ENCODE data around the gene PTPN18.

PTPN18 gene

GRCh38 chr2:130339885-130340745 lies 15.7 kb upstream of the PTPN18 start:
- no peak for DNase-seq (ENCODE audit: low read depth in 2 of 2)

- no peak for DNase-seq (ENCODE audit: low read depth in 2 of 2)
Measured at GRCh38 chr2:130341562-130342019, 14.3 kb upstream of the PTPN18 start.

GRCh38 chr2:130342020-130342532 lies 13.8 kb upstream of the PTPN18 start:
- peak; percentile 74 to 76 for DNase-seq (ENCODE audit: low read depth in 2 of 2)

GRCh38 chr2:130342533-130343275 lies 13.2 kb upstream of the PTPN18 start, which contains the start of gene IMP4:
Gene IMP4 (plus strand): TSS chr2:130342897. CDS start chr2:130342933, 36 bp downstream.
- peak; percentile 91 to 93 for DNase-seq (ENCODE audit: low read depth in 2 of 2)

GRCh38 chr2:130344578-130344977 lies 11.3 kb upstream of the PTPN18 start:
- DNase-seq (ENCODE audit: low read depth in 2 of 2): no peak

GRCh38 chr2:130345091-130345490 lies 10.8 kb upstream of the PTPN18 start:
- no peak for DNase-seq (ENCODE audit: low read depth in 2 of 2)

- no peak for DNase-seq (ENCODE audit: low read depth in 2 of 2)
Measured at GRCh38 chr2:130345611-130346010, 10.2 kb upstream of the PTPN18 start.

GRCh38 chr2:130346041-130346740 lies 9.7 kb upstream of the PTPN18 start:
- no peak for DNase-seq (ENCODE audit: low read depth in 2 of 2)

- DNase-seq (ENCODE audit: low read depth in 2 of 2): no peak
Measured at GRCh38 chr2:130346741-130347066, 9.2 kb upstream of the PTPN18 start.

GRCh38 chr2:130347220-130347925 lies 8.5 kb upstream of the PTPN18 start:
- DNase-seq (ENCODE audit: low read depth in 2 of 2): no peak

- no peak for DNase-seq (ENCODE audit: low read depth in 2 of 2)
Measured at GRCh38 chr2:130349174-130349573, 6.7 kb upstream of the PTPN18 start.

GRCh38 chr2:130351711-130352110 lies 4.1 kb upstream of the PTPN18 start:
- DNase-seq (ENCODE audit: low read depth in 2 of 2): no peak

GRCh38 chr2:130352237-130352636 lies 3.6 kb upstream of the PTPN18 start:
- no peak for DNase-seq (ENCODE audit: low read depth in 2 of 2)

- DNase-seq (ENCODE audit: low read depth in 2 of 2): no peak
Measured at GRCh38 chr2:130353291-130354138, 2.3 kb upstream of the PTPN18 start.

- no peak for DNase-seq (ENCODE audit: low read depth in 2 of 2)
Measured at GRCh38 chr2:130354139-130354428, 1.8 kb upstream of the PTPN18 start.

GRCh38 chr2:130355172-130355577 lies 681 bp upstream of the PTPN18 start:
- no peak for DNase-seq (ENCODE audit: low read depth in 2 of 2)

- DNase-seq (ENCODE audit: low read depth in 2 of 2): no peak
Measured at GRCh38 chr2:130357864-130358263, 2.0 kb downstream of the PTPN18 start.

- no peak for DNase-seq (ENCODE audit: low read depth in 2 of 2)
Measured at GRCh38 chr2:130358420-130359350, 2.8 kb downstream of the PTPN18 start.

GRCh38 chr2:130359466-130359865 lies 3.6 kb downstream of the PTPN18 start:
- no peak for DNase-seq (ENCODE audit: low read depth in 2 of 2)

GRCh38 chr2:130363479-130363878 lies 7.6 kb downstream of the PTPN18 start:
- DNase-seq (ENCODE audit: low read depth in 2 of 2): no peak
